Measurements from ENCODE around the gene LGR4. TPM values are rescaled to one million over a fixed set of nuclear protein-coding genes. Genes with fewer than 3 reads are reported as not detected.
"Not testable (repeated sequence)": the region's sequence is repeated elsewhere in the genome, so short reads cannot be mapped to it uniquely, and the experiment has no call there.

Gene LGR4
- total and polyA plus RNA-seq, 2 of the 13 experiments (the other 11 are each of a cell fraction or from before 2014, with no cell fraction given): 42.1 to 68.7 TPM

GRCh38 chr11:27518518-27518917 is 45.9 kb upstream of the LGR4 start (continued):
- no peak for TF ChIP-seq ZNF407 (CRISPR knock-in tag; IDR thresholded peaks at IDR 0.05; ENCODE audit: not compliant biosample characterization)
- peak; percentile 59 for TF ChIP-seq MAFF (IDR thresholded peaks at IDR 0.05; ENCODE audit: low read depth, low read length)

GRCh38 chr11:27517490-27517889 is 44.9 kb upstream of the LGR4 start:
- H3K4me3 ChIP-seq (replicated peaks in 1 of 3; ENCODE audit: insufficient read depth in 1 of 3, low read depth in 2 of 3, low read length in 3 of 3); in situ Hi-C loops (cut with HindIII; ENCODE audit: extremely low pct_ligation_motif_present, low pct_unique_long_range_greater_than_20kb); H3K27ac ChIP-seq (ENCODE audit: extremely low read length, insufficient read depth, low read length); CTCF ChIA-PET (ENCODE audit: low intra/inter-chr PET ratio, low total read pairs); intact Hi-C loops (cut with micrococcal nuclease; ENCODE audit: unreplicated experiment); H4K20me1 ChIP-seq (ENCODE audit: insufficient read depth, low read length); H3K4me1 ChIP-seq (ENCODE audit: insufficient read depth, low read length); H3K4me2 ChIP-seq (ENCODE audit: low read depth, low read length); H3K9me3 ChIP-seq (ENCODE audit: low read length); H3K27me3 ChIP-seq (ENCODE audit: control insufficient read depth in 1 of 2, insufficient read depth in 2 of 2, low read length in 2 of 2); POLR2A ChIA-PET; H3K79me2 ChIP-seq (ENCODE audit: insufficient read depth, low read length); FAIRE-seq; ATAC-seq; H3K36me3 ChIP-seq (replicated peaks in 1 of 2; ENCODE audit: control insufficient read depth in 1 of 2, insufficient read depth in 2 of 2, low read length in 2 of 2); BruUV-seq (replicated peaks); DNase-seq (ENCODE audit: low spot score); H3K9ac ChIP-seq (ENCODE audit: insufficient read depth, low read depth, low read length); H2AFZ ChIP-seq (ENCODE audit: low read length): not testable (repeated sequence)
- 0% methylated on average over 1 of the region's 1 CpG for WGBS (ENCODE audit: low lambda C conversion rate)

Measured in HepG2 (cell line).